OCI-LY3 (cell line): ENCODE results near the gene CNTNAP4.

Experiments
- H2AFZ ChIP-seq: fragments of 200-600, 300-600 bp; shearing (Covaris generic); 2 replicates; pipeline ENCODE4 v1.6.0; 2014; ENCODE audit warnings: antibody characterized with exemption, low read depth, low read length
- H3K27ac ChIP-seq: fragments of 200-600, 300-600 bp; sonication (generic); 2 replicates; pipeline ENCODE4 v1.5.1; 2014; ENCODE audit warnings: mild to moderate bottlenecking, low read length, moderate library complexity, mixed read lengths
- H3K27me3 ChIP-seq: fragments of 200-600, 300-600 bp; sonication (generic); 2 replicates; pipeline ENCODE4 v1.6.1; 2014; ENCODE audit warnings: low read depth, low read length, mixed read lengths
- H3K36me3 ChIP-seq: fragments of 200-600, 300-600 bp; sonication (generic); replicated peaks from 2 replicates; pipeline ENCODE3; 2014; ENCODE audit warnings: low read depth, low read length, mixed read lengths
- H3K4me1 ChIP-seq: fragments of 300-600, 200-600 bp; sonication (generic); 2 replicates; pipeline ENCODE4 v1.6.1; 2014; ENCODE audit warnings: low read length, mixed read lengths
- H3K4me2 ChIP-seq: fragments of 200-600, 300-600 bp; sonication (generic); 2 replicates; pipeline ENCODE4 v1.6.1; 2014; ENCODE audit warnings: low read length, mixed read lengths
- H3K4me3 ChIP-seq: fragments of 300-600, 200-600 bp; sonication (generic); 2 replicates; pipeline ENCODE4 v1.5.1; 2014; ENCODE audit warnings: antibody characterized with exemption, mild to moderate bottlenecking, low read length, moderate library complexity
- H3K79me2 ChIP-seq: fragments of 300-600, 200-600 bp; shearing (Covaris generic); 2 replicates; pipeline ENCODE4 v1.6.1; 2014; ENCODE audit warnings: mild to moderate bottlenecking, low read length, mixed read lengths
- H3K9ac ChIP-seq: fragments of 300-600, 200-600 bp; shearing (Covaris generic); 2 replicates; pipeline ENCODE4 v1.6.0; 2014; ENCODE audit warnings: mild to moderate bottlenecking, low read length, moderate library complexity
- H3K9me3 ChIP-seq: fragments of 200-600, 300-600 bp; shearing (Covaris generic); 2 replicates; pipeline ENCODE4 v1.6.1; 2014; ENCODE audit warnings: low read length, mixed read lengths; ENCODE audit not compliant: insufficient read depth
- H4K20me1 ChIP-seq: fragments of 200-600, 300-600 bp; sonication (generic); 2 replicates; pipeline ENCODE4 v1.6.1; 2016; ENCODE audit warnings: low read length, mixed read lengths; ENCODE audit not compliant: insufficient read depth
- EZH2phosphoT487 ChIP-seq: fragments of 200-600 bp; shearing (Covaris generic); IDR thresholded peaks from 2 replicates; pipeline ENCODE4 v1.6.1; 2018; ENCODE audit warnings: antibody characterized with exemption, mixed run types, low read depth
- TF ChIP-seq, protein P1 (sequence below): fragments of 200-600, 300-600 bp; sonication (generic); IDR thresholded peaks from 2 replicates; pipeline ENCODE4 v1.5.1; 2014; ENCODE audit warnings: antibody characterized with exemption, low read length, low read depth

Gene CNTNAP4

DNA sequence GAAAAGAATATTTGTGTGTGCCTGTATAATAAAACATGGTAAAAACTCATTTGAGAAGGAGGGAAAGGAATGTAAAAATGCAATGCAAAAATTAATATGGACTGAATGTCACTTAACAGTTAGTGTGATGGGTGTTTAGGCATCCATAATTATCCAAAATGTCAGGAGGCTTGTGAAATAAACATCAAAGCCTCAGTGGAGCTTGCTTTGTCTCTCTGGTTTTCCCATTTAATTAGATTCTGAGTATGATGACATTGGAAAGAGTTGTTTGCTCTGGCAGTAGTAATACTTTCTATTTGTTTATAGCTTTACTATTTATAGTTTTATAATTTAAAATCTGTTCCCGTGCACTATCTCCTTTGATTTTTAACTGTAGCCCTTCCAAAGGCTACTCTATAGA, 51.9 kb downstream of the CNTNAP4 start:
- TF ChIP-seq, protein P1, sequence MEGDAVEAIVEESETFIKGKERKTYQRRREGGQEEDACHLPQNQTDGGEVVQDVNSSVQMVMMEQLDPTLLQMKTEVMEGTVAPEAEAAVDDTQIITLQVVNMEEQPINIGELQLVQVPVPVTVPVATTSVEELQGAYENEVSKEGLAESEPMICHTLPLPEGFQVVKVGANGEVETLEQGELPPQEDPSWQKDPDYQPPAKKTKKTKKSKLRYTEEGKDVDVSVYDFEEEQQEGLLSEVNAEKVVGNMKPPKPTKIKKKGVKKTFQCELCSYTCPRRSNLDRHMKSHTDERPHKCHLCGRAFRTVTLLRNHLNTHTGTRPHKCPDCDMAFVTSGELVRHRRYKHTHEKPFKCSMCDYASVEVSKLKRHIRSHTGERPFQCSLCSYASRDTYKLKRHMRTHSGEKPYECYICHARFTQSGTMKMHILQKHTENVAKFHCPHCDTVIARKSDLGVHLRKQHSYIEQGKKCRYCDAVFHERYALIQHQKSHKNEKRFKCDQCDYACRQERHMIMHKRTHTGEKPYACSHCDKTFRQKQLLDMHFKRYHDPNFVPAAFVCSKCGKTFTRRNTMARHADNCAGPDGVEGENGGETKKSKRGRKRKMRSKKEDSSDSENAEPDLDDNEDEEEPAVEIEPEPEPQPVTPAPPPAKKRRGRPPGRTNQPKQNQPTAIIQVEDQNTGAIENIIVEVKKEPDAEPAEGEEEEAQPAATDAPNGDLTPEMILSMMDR = no peak
- TF ChIP-seq EZH2phosphoT487 = no peak
- H3K27ac ChIP-seq = no peak overlapping the region

DNA sequence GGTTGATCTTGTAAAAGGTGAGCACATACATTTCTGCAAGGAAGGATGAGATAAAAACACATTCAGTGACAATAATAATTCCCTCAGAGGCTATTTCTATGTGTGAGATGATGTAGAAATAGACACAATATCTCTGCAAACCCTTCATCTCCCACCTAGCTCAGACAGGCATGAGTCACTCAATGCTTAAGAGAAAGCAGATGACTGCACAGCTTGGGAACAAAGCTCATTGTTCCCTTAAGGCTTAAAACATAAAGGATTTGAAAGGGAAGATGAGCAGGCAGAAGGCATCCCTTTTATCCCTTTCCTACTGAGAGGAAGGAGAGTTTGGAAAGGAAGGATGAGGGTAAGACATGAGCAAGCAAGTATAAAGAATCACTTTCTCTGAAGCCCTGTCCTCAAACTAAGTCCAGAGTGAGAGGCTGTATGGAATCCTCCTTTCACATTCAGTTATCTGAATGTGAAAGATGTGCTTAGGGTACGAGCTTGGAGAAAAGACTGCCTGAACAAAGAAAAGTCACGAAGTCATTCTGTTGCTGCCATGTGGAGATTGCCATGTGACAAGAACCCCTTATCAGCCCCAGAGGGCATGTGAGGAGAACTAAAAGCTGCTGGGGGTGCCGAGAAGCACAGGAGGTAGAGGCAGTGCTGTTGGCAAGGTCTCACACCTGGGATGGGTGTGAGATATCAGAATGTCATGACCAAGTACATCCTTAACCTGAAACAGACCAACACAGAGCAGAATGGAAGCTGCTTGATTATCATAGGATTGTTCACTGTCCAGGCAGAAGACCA, 58.2 kb downstream of the CNTNAP4 start:
- no peak overlapping the region for H3K27ac ChIP-seq
- no peaks in the 10 kb centered on the region for H3K36me3 ChIP-seq
- no peak overlapping the region for H3K4me3 ChIP-seq
- H3K4me2 ChIP-seq = no peak overlapping the region
- no peaks in the 10 kb centered on the region for H3K27me3 ChIP-seq
- H3K9me3 ChIP-seq = no peaks in the 10 kb centered on the region
- H4K20me1 ChIP-seq = peaks cover 11% of the 10 kb centered on the region; the same call in 1 of the 2 replicates
- TF ChIP-seq, protein P1 = no peak
- no peak for TF ChIP-seq EZH2phosphoT487
- H3K79me2 ChIP-seq = peaks cover 5% of the 10 kb centered on the region
- H2AFZ ChIP-seq = no peak overlapping the region
- no peaks in the 10 kb centered on the region for H3K4me1 ChIP-seq
- H3K9ac ChIP-seq = no peak overlapping the region

More for the DNA sequence above, 51.9 kb downstream of the CNTNAP4 start:
- H3K4me1 ChIP-seq = no peaks in the 10 kb centered on the region
- H3K9ac ChIP-seq = no peak overlapping the region
- no peak overlapping the region for H2AFZ ChIP-seq
- no peaks in the 10 kb centered on the region for H3K27me3 ChIP-seq
- H3K4me3 ChIP-seq = no peak overlapping the region
- H3K4me2 ChIP-seq = no peak overlapping the region
- no peaks in the 10 kb centered on the region for H3K9me3 ChIP-seq
- peaks cover 20% of the 10 kb centered on the region for H3K79me2 ChIP-seq
- peaks cover 3% of the 10 kb centered on the region for H3K36me3 ChIP-seq
- H4K20me1 ChIP-seq = 0 out of 2 replicates have a peak, but pooled peaks cover 5% of the 10 kb centered on the region

DNA sequence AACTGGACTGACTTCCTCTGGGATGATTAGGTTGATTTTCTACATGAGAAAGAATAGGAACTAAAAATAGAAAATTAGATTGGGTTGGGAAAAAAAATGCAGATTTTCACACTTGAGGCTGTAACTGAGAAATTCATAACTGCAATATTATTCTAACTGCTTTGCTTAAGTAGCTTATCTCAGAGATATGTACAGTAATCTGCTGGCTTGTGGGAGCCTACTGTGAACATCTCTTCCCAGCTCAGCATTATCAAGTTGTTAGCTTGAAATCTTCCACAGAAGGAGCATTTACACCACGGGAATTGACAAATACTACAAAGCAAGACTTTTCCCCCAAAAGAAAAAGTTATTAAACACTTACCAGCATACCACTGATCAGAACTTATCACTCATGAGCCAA, 58.9 kb downstream of the CNTNAP4 start:
- Histone ChIP-seq H3K9ac (no peak overlapping the region), H3K4me2 (no peak overlapping the region), H3K4me1 (no peaks in the 10 kb centered on the region), H3K4me3 (no peak overlapping the region), H3K27ac (no peak overlapping the region), H4K20me1 (peaks cover 11% of the 10 kb centered on the region; the same call in 1 of the 2 replicates), H3K79me2 (peaks cover 9% of the 10 kb centered on the region), H2AFZ (no peak overlapping the region), H3K9me3 (no peaks in the 10 kb centered on the region), H3K27me3 (no peaks in the 10 kb centered on the region), H3K36me3 (no peaks in the 10 kb centered on the region)
- no peak for TF ChIP-seq EZH2phosphoT487
- TF ChIP-seq, protein P1 = no peak

DNA sequence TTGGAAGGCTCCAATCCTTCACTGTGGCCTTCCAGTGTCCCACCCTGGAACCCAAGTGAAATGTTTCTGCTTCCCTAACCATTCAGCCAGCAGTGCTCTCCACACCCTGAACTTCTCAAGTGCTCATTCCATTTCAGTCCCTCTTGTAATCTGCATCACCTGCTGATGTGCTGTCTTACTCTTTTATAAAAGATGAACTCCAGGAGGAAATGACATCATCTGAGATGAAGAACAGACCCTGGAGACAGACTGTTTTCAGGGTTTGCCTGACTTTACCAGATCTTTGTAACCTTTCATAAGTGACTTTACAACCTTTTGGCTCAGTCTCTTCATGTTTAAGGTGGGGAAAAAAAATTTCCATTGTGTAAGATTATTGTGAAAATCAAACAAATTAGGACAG, 61.3 kb downstream of the CNTNAP4 start:
- H3K79me2 ChIP-seq = peaks cover 17% of the 10 kb centered on the region
- TF ChIP-seq, protein P1 = no peak
- TF ChIP-seq EZH2phosphoT487 = no peak
- H2AFZ ChIP-seq = no peak overlapping the region
- no peak overlapping the region for H3K4me3 ChIP-seq
- no peak overlapping the region for H3K4me2 ChIP-seq
- peaks cover 13% of the 10 kb centered on the region; the same call in 1 of the 2 replicates for H4K20me1 ChIP-seq
- H3K9me3 ChIP-seq = no peaks in the 10 kb centered on the region
- H3K27ac ChIP-seq = no peak overlapping the region
- no peaks in the 10 kb centered on the region for H3K27me3 ChIP-seq
- no peaks in the 10 kb centered on the region for H3K4me1 ChIP-seq
- no peaks in the 10 kb centered on the region for H3K36me3 ChIP-seq
- no peak overlapping the region for H3K9ac ChIP-seq
